HEK293 (cell line): ENCODE measurements around the gene HUWE1.

Source experiments
- CTCF ChIA-PET: fragments of 350-600 bp; formaldehyde crosslinking; extraction: SDS; loops from one replicate; lab custom pipeline; 2021; ENCODE audit warnings: antibody characterized with exemption; lab: Yijun Ruan, JAX
- POLR2A ChIA-PET: fragments of 300-600 bp; formaldehyde crosslinking; extraction: SDS; loops from one replicate; lab custom pipeline; 2020; ENCODE audit warnings: antibody characterized with exemption, inconsistent platforms; lab: Yijun Ruan, JAX
- H3K27ac ChIP-seq: fragments of 200-500 bp; sonication (Bioruptor generic); 2 replicates; pipeline ENCODE4 v1.5.1; 2014; ENCODE audit warnings: low read depth, low read length, control low read depth, inconsistent platforms; ENCODE audit errors: extremely low read depth
- H3K36me3 ChIP-seq, 2 experiments: fragments of 200-500 bp in 1 of 2; sonication (Bioruptor generic) in 1 of 2; 1 replicate in 1 of 2; 2 replicates in 1 of 2; pipeline ENCODE4 v1.5.1; 2014 to 2017; ENCODE audit warnings: inconsistent platforms in 2 of 2, low read length in 2 of 2; ENCODE audit not compliant: control insufficient read depth in 2 of 2, insufficient read depth in 1 of 2
- H3K4me1 ChIP-seq: fragments of 200-500 bp; sonication (Bioruptor generic); 2 replicates; pipeline ENCODE4 v1.5.1; 2014; ENCODE audit warnings: mild to moderate bottlenecking, low read length, inconsistent platforms; ENCODE audit not compliant: control insufficient read depth, insufficient read depth
- H3K4me3 ChIP-seq: 2 replicates; pipeline ENCODE4 v1.5.1; 2011; ENCODE audit warnings: low read depth, mild to moderate bottlenecking, control low read depth, low read length, moderate library complexity
- H3K9me3 ChIP-seq: fragments of 200-500 bp; sonication (Bioruptor generic); 2 replicates; pipeline ENCODE4 v1.5.1; 2014; ENCODE audit warnings: low read depth, low read length, inconsistent platforms; ENCODE audit not compliant: control insufficient read depth, insufficient read depth
- HOXD13 ChIP-seq: sonication (generic); formaldehyde crosslinking; IDR thresholded peaks from 2 replicates; pipeline ENCODE4 v1.8.0; 2022; ENCODE audit warnings: missing genetic modification reagents, borderline replicate concordance
- KLF7 ChIP-seq: fragments of 450-650 bp; formaldehyde crosslinking; IDR thresholded peaks from 2 replicates; pipeline ENCODE4 v1.5.1; 2016; ENCODE audit warnings: missing biosample characterization, missing genetic modification characterization, borderline replicate concordance
- REPIN1 ChIP-seq: fragments of 450-650 bp; formaldehyde crosslinking; IDR thresholded peaks from 2 replicates; pipeline ENCODE4 v1.5.1; 2017; ENCODE audit warnings: missing biosample characterization, missing genetic modification characterization, low read depth
- ZBTB17 ChIP-seq: fragments of 450-650 bp; formaldehyde crosslinking; IDR thresholded peaks from 2 replicates; pipeline ENCODE4 v1.5.1; 2016; ENCODE audit warnings: missing biosample characterization, missing genetic modification characterization
- ZNF112 ChIP-seq: fragments of 450-650 bp; formaldehyde crosslinking; IDR thresholded peaks from 2 replicates; pipeline ENCODE4 v1.5.0; 2017; ENCODE audit warnings: missing biosample characterization, missing genetic modification characterization
- ZNF138 ChIP-seq: fragments of 450-650 bp; formaldehyde crosslinking; IDR thresholded peaks from 2 replicates; pipeline ENCODE4 v1.5.1; 2016; ENCODE audit warnings: missing biosample characterization, missing genetic modification characterization, borderline replicate concordance
- ZNF146 ChIP-seq: fragments of 450-650 bp; formaldehyde crosslinking; IDR thresholded peaks from 2 replicates; pipeline ENCODE4 v1.5.1; 2016; ENCODE audit warnings: missing biosample characterization, missing genetic modification characterization
- ZNF175 ChIP-seq: fragments of 450-650 bp; formaldehyde crosslinking; IDR thresholded peaks from 2 replicates; pipeline ENCODE4 v1.5.1; 2016; ENCODE audit warnings: missing biosample characterization, missing genetic modification characterization
- ZNF211 ChIP-seq: fragments of 450-650 bp; formaldehyde crosslinking; IDR thresholded peaks from 2 replicates; pipeline ENCODE4 v1.5.1; 2016; ENCODE audit warnings: low read depth, missing biosample characterization, missing genetic modification characterization
- ZNF24 ChIP-seq: fragments of 450-650 bp; formaldehyde crosslinking; IDR thresholded peaks from 2 replicates; pipeline ENCODE4 v1.5.1; 2016; ENCODE audit warnings: missing biosample characterization, missing genetic modification characterization
- ZNF341 ChIP-seq: fragments of 450-650 bp; formaldehyde crosslinking; IDR thresholded peaks from 2 replicates; pipeline ENCODE4; 2016; ENCODE audit warnings: low read depth, missing biosample characterization, missing genetic modification characterization
- ZNF404 ChIP-seq: fragments of 450-650 bp; formaldehyde crosslinking; IDR thresholded peaks from 2 replicates; pipeline ENCODE4 v1.5.1; 2017; ENCODE audit warnings: missing biosample characterization, missing genetic modification characterization
- ZNF473 ChIP-seq: fragments of 450-650 bp; formaldehyde crosslinking; IDR thresholded peaks from 2 replicates; pipeline ENCODE4 v1.5.1; 2017; ENCODE audit warnings: missing biosample characterization, missing genetic modification characterization
- ZNF501 ChIP-seq: fragments of 450-650 bp; formaldehyde crosslinking; IDR thresholded peaks from 2 replicates; pipeline ENCODE4 v1.5.1; 2016; ENCODE audit warnings: missing biosample characterization, missing genetic modification characterization
- ZNF544 ChIP-seq: fragments of 450-650 bp; formaldehyde crosslinking; IDR thresholded peaks from 2 replicates; pipeline ENCODE4 v1.5.0; 2017; ENCODE audit warnings: missing biosample characterization, missing genetic modification characterization
- ZNF561 ChIP-seq: fragments of 450-650 bp; IDR thresholded peaks from 2 replicates; pipeline ENCODE4 v1.5.1; 2018; ENCODE audit warnings: missing biosample characterization, missing genetic modification characterization, borderline replicate concordance
- ZNF623 ChIP-seq: fragments of 450-650 bp; formaldehyde crosslinking; IDR thresholded peaks from 2 replicates; pipeline ENCODE4 v1.5.1; 2016; ENCODE audit warnings: missing biosample characterization, missing genetic modification characterization
- ZSCAN16 ChIP-seq: fragments of 450-650 bp; formaldehyde crosslinking; IDR thresholded peaks from 2 replicates; pipeline ENCODE4 v1.5.1; 2016; ENCODE audit warnings: missing biosample characterization, missing genetic modification characterization
- TF ChIP-seq, protein P1 (sequence below): fragments of 450-650 bp; formaldehyde crosslinking; IDR thresholded peaks from 2 replicates; pipeline ENCODE4 v1.5.1; 2016; ENCODE audit warnings: missing biosample characterization, missing genetic modification characterization, low read depth
- TF ChIP-seq, protein P2 (sequence below): fragments of 450-650 bp; formaldehyde crosslinking; IDR thresholded peaks from 2 replicates; pipeline ENCODE4 v1.5.1; 2016; ENCODE audit warnings: missing biosample characterization, missing genetic modification characterization
- TF ChIP-seq, protein P3 (sequence below): fragments of 450-650 bp; formaldehyde crosslinking; optimal IDR thresholded peaks from 2 replicates; pipeline ENCODE3; 2016; ENCODE audit warnings: missing biosample characterization, mild to moderate bottlenecking, missing genetic modification characterization
- TF ChIP-seq, protein P4 (sequence below): fragments of 450-650 bp; formaldehyde crosslinking; IDR thresholded peaks from 2 replicates; pipeline ENCODE4 v1.5.1; 2016; ENCODE audit warnings: missing biosample characterization, missing genetic modification characterization, low read depth

HUWE1 gene

DNA sequence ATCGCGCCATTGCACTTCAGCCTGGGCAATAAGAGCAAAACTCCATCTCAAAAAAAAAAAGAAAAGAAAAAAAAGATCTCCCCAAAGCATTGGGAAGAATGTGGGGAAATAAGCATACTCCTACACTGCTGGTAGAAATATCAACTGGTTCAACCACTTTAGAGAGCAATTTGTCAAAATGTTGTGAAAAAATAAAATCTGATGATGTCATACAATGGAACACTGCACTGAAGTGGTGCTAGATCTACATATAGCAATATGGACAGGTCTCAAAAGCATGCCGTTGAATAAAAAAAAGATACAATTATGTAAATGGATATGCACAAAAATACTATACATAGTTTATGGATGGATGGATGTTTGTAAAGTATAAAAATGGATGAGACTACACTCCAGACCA, 18.3 kb upstream of the HUWE1 start:
- CTCF ChIA-PET = no interaction called here
- Histone ChIP-seq H3K36me3 (no peaks in the 10 kb centered on the region), H3K27ac (no peak overlapping the region), H3K9me3 (no peaks in the 10 kb centered on the region), H3K4me1 (no peaks in the 10 kb centered on the region), H3K4me3 (no peak overlapping the region)
- POLR2A ChIA-PET = interaction anchor here (1.2 kb wide), 1 partner anchor 19 kb away, joined by 3 read pairs; the partner anchor contains the start of gene HUWE1
- TF ChIP-seq, protein P1, sequence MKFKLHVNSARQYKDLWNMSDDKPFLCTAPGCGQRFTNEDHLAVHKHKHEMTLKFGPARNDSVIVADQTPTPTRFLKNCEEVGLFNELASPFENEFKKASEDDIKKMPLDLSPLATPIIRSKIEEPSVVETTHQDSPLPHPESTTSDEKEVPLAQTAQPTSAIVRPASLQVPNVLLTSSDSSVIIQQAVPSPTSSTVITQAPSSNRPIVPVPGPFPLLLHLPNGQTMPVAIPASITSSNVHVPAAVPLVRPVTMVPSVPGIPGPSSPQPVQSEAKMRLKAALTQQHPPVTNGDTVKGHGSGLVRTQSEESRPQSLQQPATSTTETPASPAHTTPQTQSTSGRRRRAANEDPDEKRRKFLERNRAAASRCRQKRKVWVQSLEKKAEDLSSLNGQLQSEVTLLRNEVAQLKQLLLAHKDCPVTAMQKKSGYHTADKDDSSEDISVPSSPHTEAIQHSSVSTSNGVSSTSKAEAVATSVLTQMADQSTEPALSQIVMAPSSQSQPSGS (tag by site-specific recombination) = peak; percentile 77
- TF ChIP-seq ZBTB17 (tag by site-specific recombination) = no peak

DNA sequence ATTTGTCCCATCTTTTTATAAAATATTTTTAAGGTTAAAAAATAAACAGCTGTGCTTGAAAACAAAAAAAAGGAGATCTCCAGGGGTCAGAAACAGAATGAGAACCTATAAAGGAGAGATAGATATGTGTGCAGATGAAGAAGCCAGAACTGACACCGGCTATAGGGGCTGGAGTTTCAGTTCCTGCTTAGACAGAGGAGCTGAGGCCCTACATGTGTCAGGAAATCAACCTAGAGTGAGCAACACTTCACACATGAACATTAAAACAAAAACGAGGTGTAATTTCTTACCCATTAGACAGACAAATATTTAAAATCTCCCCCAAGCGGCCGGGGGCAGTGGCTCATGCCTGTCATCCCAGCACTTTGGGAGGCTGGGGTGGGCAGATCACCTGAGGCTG, 17.8 kb upstream of the HUWE1 start:
- no peak overlapping the region for H3K27ac ChIP-seq
- ChIA-PET CTCF (no interaction called here), POLR2A (no interaction called here)
- no peaks in the 10 kb centered on the region for H3K9me3 ChIP-seq
- no peak overlapping the region for H3K4me3 ChIP-seq
- TF ChIP-seq ZNF211 = no peak
- no peak for TF ChIP-seq ZNF544 (tag by site-specific recombination)
- TF ChIP-seq, protein P2, sequence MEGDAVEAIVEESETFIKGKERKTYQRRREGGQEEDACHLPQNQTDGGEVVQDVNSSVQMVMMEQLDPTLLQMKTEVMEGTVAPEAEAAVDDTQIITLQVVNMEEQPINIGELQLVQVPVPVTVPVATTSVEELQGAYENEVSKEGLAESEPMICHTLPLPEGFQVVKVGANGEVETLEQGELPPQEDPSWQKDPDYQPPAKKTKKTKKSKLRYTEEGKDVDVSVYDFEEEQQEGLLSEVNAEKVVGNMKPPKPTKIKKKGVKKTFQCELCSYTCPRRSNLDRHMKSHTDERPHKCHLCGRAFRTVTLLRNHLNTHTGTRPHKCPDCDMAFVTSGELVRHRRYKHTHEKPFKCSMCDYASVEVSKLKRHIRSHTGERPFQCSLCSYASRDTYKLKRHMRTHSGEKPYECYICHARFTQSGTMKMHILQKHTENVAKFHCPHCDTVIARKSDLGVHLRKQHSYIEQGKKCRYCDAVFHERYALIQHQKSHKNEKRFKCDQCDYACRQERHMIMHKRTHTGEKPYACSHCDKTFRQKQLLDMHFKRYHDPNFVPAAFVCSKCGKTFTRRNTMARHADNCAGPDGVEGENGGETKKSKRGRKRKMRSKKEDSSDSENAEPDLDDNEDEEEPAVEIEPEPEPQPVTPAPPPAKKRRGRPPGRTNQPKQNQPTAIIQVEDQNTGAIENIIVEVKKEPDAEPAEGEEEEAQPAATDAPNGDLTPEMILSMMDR = no peak
- TF ChIP-seq ZNF501 (tag by site-specific recombination) = no peak
- TF ChIP-seq ZNF112 (tag by site-specific recombination) = no peak
- no peak for TF ChIP-seq ZNF404 (tag by site-specific recombination)
- no peak for TF ChIP-seq ZNF175 (tag by site-specific recombination)
- TF ChIP-seq ZNF146 (tag by site-specific recombination) = no peak
- no peak for TF ChIP-seq ZSCAN16 (tag by site-specific recombination)
- no peak for TF ChIP-seq ZNF24 (tag by site-specific recombination)
- TF ChIP-seq REPIN1 (tag by site-specific recombination) = no peak
- TF ChIP-seq, protein P3, sequence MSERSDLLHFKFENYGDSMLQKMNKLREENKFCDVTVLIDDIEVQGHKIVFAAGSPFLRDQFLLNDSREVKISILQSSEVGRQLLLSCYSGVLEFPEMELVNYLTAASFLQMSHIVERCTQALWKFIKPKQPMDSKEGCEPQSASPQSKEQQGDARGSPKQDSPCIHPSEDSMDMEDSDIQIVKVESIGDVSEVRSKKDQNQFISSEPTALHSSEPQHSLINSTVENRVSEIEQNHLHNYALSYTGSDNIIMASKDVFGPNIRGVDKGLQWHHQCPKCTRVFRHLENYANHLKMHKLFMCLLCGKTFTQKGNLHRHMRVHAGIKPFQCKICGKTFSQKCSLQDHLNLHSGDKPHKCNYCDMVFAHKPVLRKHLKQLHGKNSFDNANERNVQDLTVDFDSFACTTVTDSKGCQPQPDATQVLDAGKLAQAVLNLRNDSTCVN (tag by site-specific recombination) = no peak
- no peak for TF ChIP-seq ZNF473 (tag by site-specific recombination)
- no peak for TF ChIP-seq ZNF561 (tag by site-specific recombination)
- TF ChIP-seq ZNF341 (tag by site-specific recombination) = no peak
- no peaks in the 10 kb centered on the region for H3K36me3 ChIP-seq
- no peaks in the 10 kb centered on the region for H3K4me1 ChIP-seq

DNA sequence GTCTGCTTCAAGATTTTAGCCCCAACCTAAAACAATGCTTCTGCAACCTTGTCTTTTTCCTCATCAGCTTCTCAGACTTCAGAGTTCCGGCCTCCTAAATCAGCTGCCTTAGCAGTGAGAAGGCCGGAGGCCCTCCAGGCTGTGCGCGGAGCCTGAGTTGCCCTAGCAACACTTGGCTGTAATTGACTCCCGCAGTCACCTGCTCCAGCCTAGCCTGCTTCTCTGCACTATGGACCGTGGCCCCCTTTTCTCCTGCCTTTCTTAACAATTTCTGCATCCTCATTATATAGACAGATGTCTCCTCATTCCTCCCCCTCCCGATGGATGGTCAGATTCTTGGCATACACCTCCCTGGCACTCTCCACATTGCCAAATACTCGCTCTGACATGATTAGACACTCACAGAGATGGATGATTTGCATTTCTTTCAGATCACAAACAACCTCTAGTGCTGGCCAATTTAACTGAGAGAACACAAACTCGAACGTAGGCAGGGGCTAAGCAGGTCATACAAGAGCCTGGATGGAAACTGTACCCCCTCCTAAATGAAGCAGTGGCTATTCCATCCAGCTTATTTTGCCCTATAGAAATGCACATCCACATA, 9.5 kb upstream of the HUWE1 start:
- ChIA-PET CTCF (no interaction called here), POLR2A (interaction anchor here (2.2 kb wide), 1 partner anchor 10 kb away, joined by 11 read pairs; the partner anchor contains the start of gene HUWE1)
- Histone ChIP-seq H3K27ac (no peak overlapping the region), H3K36me3 (no peaks in the 10 kb centered on the region), H3K4me1 (no peaks in the 10 kb centered on the region), H3K9me3 (no peaks in the 10 kb centered on the region), H3K4me3 (no peak overlapping the region)
- TF ChIP-seq ZNF623 (tag by site-specific recombination) (no peak), HOXD13 (no peak), KLF7 (no peak), ZNF138 (no peak)
- TF ChIP-seq, protein P4, sequence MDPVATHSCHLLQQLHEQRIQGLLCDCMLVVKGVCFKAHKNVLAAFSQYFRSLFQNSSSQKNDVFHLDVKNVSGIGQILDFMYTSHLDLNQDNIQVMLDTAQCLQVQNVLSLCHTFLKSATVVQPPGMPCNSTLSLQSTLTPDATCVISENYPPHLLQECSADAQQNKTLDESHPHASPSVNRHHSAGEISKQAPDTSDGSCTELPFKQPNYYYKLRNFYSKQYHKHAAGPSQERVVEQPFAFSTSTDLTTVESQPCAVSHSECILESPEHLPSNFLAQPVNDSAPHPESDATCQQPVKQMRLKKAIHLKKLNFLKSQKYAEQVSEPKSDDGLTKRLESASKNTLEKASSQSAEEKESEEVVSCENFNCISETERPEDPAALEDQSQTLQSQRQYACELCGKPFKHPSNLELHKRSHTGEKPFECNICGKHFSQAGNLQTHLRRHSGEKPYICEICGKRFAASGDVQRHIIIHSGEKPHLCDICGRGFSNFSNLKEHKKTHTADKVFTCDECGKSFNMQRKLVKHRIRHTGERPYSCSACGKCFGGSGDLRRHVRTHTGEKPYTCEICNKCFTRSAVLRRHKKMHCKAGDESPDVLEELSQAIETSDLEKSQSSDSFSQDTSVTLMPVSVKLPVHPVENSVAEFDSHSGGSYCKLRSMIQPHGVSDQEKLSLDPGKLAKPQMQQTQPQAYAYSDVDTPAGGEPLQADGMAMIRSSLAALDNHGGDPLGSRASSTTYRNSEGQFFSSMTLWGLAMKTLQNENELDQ (tag by site-specific recombination) = no peak
